Activated gamma-delta T cell (primary cell): ENCODE data around the gene RBM20.

ENCODE experiments used
- DNase-seq: peaks from one replicate; lab custom pipeline; 2025; lab: John Stamatoyannopoulos, UW

RBM20 gene

GRCh38 chr10:110739811-110740271 is 95.7 kb downstream of the RBM20 start:
- no peak for DNase-seq

DNA sequence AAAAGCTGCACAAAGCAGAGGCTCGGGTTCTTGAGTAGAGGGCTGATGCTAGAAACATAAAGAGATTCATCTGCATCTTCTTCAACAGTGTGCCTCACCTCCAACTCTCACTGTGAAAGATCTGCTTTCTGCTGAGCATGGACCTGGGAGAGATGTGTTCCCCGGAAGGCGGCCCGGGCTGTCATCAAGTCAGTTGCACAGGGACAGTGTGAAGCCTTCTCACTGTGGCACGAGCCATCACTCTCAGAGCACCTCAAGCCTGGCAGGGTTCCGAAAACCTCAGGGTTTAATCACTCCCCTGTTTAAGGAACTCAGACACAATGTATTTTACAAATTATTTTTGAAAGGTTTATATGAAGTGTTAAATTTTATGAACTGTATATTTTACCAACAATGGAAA is 98.7 kb downstream of the RBM20 start:
- DNase-seq: no peak

DNA sequence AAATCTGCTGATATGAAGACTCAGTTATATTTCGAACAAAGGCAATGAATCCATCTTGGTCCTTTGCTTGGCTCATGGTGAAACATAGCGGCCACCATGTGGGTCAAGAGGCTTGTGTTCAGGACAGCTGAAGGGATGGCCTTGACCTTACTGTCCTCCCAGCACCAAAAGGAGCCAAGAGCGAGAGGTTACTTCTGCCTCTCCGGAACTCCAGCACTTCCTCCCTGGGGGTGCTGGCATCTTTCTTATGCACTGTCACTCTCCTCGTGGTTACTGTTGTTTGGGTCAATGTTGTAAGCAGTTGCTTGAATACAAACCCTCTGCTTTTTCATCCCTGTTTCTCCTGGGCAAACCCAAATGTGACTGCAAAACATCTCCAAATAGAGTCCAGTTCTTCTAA is 100.6 kb downstream of the RBM20 start:
- no peak for DNase-seq

- no peak for DNase-seq
Observed at GRCh38 chr10:110746254-110746826, 102.2 kb downstream of the RBM20 start.

DNA sequence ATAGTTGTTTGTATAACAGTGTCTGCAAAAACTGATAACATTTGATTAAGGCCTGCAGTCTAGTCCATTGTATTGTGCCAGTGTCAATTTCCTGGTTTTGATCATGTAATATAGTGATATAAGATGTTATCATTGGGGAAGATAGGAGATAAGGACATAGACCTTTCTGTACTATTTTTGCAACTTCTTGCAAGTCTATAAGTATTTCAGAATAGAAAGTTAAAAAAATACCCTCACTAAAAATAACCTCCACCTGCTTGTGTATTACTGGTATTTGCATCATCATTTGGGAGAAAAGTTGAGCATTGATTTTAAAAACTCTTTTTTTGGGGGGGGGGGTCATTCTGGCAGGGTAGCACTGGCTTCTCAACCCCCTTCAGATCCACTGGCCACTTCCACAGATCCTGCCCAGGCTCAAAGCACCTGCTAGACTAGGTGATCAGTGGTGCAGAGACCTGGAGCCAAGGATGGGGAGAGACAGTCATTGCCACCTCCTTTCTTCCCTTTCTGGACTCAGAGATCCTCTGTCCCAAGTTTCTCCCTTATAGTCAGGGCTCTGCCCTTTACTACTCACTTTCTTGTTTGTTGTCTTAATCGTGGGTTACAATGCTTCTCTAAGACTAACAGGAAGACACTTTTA is 103.0 kb downstream of the RBM20 start:
- no peak for DNase-seq

DNA sequence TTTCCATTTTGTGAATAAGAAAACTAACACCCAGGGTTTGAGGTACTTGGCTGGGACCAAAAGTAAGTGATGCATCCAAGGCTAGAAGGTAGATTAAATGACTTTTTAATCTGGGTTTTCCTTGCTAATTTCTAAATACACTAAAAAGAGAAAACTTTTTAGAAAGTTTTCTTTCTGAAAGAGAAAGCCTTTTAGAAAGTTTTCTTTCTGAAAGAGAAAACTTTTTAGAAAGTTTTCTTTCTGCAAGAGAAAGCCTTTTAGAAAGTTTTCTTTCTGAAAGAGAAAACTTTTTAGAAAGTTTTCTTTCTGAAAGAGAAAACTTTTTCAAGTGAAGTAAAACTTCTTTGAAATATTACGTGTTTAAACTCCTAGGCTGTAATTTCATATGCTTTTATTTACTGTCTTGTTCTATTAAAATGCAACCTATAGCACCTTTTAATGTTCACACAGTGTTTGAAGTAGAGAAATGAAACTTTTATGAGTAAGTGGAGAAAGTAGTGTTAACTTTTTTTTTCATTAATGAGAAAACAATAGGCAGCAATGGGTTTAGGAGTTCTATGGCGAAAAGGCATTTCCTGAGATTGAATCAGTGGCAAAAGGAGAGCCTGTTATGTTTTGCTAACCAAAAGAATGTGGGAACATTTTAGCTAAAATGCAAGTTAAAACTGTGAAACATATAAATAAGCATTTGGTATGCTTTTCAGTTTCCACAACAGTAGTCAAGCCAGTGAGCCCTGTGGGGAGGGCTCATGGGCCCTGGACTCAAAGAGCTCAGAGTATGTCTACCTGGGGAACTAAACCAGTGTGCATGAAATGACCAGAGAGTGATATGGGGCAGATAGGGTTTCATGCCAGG is 103.7 kb downstream of the RBM20 start:
- no peak for DNase-seq

DNA sequence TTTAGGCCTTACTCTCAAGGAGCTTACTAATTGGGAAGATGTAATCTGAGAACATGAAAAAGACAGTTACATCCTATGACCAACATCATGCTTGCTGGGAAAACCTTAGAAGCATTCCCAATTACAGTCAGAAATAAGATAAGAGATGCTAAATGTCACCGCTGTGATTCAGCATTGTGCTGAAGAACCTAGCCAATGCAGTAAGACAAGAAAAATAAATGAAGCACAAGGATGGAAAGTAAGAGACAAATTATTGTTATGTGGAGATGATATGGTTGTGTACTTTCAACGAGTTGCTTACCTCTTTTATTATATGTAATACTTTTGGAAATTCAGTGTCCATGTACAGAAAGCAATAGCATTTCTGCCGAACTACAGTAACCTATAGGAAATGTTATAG is 104.8 kb downstream of the RBM20 start:
- no peak for DNase-seq

DNA sequence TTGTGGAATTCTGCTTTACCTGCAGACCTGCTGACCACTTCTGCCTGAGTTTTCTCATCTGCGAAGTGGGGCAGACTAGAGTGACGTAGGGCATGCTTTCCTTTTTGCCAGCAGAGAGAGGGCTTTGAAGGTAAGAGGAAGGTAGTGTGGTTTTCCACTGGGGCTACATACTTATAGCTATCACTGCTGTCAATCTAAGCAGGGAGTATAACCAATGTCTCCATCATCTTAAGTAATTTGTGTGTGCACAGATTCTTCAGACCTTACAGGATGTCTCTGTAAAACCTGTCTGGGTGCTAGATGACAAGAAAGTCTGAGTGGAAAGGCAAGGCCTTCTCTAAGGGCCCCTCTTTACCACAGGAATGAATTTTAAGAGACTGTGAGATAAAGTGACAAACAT is 106.8 kb downstream of the RBM20 start:
- DNase-seq: no peak

DNA sequence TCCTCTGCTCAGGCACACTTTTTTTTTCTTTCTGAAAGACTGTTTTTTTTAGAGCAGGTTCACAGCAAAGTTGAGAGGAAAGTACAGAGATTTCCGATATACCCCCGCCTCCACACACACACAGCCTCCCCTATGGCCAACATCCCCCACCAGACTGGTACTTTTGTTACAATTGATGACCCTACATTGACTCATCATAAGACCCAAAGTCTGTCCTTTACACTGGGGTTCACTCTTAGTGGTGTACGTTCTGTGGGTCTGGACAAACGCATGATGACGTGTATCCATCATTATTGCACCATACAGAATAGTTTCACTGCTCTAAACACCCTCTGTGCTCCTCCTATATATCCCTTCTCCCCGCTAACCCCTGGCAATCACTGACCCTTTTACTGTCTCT is 107.7 kb downstream of the RBM20 start:
- no peak for DNase-seq

GRCh38 chr10:110753462-110753861 is 109.3 kb downstream of the RBM20 start:
- DNase-seq: no peak

DNA sequence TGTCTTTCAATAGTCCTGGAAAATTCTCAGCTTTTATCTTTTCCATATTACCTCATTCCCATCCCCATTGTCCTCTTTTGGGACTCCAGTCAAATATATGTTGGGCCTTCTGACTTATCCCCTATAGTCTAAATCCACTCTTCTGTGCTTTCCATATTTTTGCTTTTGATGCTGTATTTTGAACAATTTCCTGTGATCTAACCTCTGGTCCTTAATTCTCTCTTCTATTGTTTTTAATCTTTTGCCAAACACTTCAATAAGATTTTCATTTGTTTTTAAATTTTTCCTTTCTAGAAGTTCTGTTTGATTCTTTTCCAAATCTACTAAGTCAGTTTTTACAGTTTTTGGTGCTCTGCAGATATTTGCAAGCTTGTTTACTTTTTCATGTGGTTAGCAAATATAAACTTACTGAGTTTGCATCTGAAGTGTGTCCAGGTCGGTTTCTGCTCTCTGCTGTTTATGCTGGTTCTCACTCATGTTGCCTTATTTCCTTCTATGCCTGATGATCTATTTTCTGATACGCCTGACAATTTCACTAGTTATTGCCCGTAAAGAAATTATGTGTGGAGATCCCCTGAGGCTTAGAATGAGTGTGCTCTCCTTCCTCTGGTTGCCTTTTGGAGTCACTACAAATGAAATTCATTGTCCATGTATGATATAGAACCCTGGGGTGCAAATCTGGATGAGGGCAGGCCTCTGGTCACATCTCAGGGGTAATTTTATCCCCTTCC is 110.4 kb downstream of the RBM20 start:
- no peak for DNase-seq

GRCh38 chr10:110755781-110756180 is 111.6 kb downstream of the RBM20 start:
- no peak for DNase-seq

GRCh38 chr10:110756876-110757275 is 112.7 kb downstream of the RBM20 start:
- no peak for DNase-seq

DNA sequence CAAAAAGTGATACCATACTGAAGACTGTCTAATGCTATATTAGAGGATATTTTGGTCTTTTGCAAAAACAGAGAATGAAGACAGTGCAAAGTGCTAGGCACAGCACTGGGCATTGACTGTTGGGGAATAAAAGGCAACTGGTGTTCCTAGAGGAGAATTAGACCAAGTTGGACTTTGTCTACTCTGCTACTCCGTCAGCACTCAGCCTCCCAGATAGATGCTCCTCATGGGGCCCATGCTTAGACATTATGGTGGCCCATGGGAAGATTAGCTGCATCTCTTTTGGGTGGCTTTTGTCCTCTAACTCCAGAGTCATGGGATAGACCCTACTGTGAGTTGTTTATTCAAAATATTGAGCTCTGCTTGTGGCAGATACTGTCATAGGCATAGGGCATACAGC is 113.5 kb downstream of the RBM20 start:
- DNase-seq: no peak

- no peak for DNase-seq
Observed at GRCh38 chr10:110758128-110758765, 114.1 kb downstream of the RBM20 start.

- no peak for DNase-seq
Observed at GRCh38 chr10:110758898-110759297, 114.8 kb downstream of the RBM20 start.

DNA sequence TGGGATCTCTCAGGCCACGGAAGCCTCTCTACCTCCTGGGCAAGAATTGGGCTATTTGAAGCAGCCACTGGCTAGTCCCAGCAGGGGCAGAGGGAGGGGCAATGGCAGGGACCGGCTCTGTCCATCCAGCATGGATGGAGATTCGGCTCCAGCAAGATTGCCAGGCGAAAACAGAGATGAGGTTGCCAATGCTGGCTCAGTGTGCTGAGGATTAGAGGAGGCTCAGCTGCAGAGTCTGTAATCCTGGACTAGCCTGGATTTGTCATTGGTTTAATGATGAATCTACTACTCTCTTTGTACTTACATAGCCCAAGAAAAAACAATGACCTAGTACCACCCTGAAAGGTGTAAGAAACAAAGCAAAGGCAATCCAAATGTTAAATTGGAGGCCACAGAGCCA is 115.4 kb downstream of the RBM20 start:
- no peak for DNase-seq

DNA sequence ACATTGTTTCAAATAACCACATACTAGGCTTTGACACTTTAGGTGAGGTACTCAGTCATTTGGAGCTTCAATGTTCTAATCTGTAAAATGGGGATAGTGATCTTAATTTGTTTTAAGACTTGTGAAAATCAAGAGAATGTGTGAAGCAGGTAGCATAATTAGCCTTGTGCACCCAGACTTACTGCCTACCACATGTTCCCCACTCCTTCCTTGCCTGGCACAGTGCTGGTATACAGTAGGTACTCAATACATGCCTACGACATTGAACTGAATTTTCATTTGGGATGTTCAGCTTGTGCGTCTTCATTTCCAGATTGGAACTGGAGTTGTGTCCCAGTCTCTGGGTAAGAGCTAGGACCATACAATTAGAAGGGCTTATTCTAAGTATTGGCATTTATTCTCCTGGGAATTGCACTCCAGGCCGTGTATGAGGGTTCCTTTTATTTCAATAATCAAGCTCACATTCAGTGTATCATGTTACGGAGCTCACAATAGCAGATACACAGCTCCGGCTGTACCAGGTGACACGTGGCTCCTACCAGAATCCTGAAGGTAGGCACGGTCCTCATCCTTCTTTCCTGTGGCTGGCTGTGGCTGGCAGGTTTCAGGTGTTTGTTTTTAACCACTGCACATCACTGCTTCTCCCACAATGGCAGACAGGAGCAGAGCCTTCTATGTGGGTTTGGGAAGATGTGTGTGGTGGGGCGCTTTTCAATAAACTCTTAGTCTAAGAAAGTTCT is 118.1 kb downstream of the RBM20 start:
- DNase-seq: no peak

- DNase-seq: no peak
Observed at GRCh38 chr10:110762849-110763211, 118.7 kb downstream of the RBM20 start.

DNA sequence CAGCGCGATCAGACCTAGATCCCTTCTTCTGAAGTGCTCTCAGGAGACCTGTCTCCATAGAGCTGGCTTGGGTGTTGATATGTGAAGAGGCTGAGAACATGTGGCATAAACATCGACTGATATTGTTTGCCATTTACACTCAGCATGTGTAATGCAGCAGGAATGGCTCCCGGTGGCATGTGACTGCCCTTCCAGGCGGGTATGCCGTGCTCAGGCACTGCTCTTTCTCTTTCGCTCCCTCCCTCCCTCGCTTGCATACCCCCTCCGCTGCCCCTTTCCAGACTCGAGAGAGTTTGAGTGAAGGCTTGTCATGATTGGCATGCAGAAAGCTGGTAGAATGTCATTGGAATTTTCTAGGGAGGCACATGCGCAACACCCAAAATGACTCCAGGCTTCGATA is 120.2 kb downstream of the RBM20 start:
- no peak for DNase-seq

- DNase-seq: no peak
Observed at GRCh38 chr10:110764793-110765512, 120.8 kb downstream of the RBM20 start.
